GM12878 (cell line): ENCODE measurements around the gene SYTL2. TPM values are rescaled to one million over a fixed set of nuclear protein-coding genes. Genes with fewer than 3 reads are reported as not detected.

ENCODE experiments used
- CEBPZ ChIP-seq: fragments of 150-350 bp; IDR thresholded peaks from 2 replicates; pipeline ENCODE4 v1.6.1; 2016; ENCODE audit warnings: low read depth, low read length
- GATAD2B ChIP-seq: fragments of 450-650 bp; conservative IDR thresholded peaks from 2 replicates; pipeline ENCODE4 v1.6.1; 2017; ENCODE audit warnings: low read depth, mild to moderate bottlenecking, moderate library complexity
- KDM1A ChIP-seq: fragments of 200-600 bp; sonication (generic); IDR thresholded peaks from 2 replicates; pipeline ENCODE4 v1.6.1; 2016; ENCODE audit warnings: borderline replicate concordance
- MXI1 ChIP-seq: fragments of 150-350 bp; IDR thresholded peaks from 2 replicates; pipeline ENCODE4 v1.6.1; 2011; ENCODE audit warnings: low read depth, mild to moderate bottlenecking, inconsistent platforms, low read length, improper control_type of control experiment
- NFIC ChIP-seq: IDR thresholded peaks from 2 replicates; pipeline ENCODE4 v1.6.1; 2012; ENCODE audit warnings: low read depth, mild to moderate bottlenecking, inconsistent platforms, low read length, moderate library complexity
- NR2C1 ChIP-seq: fragments of 450-650 bp; IDR thresholded peaks from 2 replicates; pipeline ENCODE4 v1.6.1; 2017; ENCODE audit warnings: antibody characterized with exemption, mild to moderate bottlenecking, moderate library complexity
- NR2F1 ChIP-seq: fragments of 450-650 bp; conservative IDR thresholded peaks from 2 replicates; pipeline ENCODE4 v1.6.1; 2017; ENCODE audit warnings: mild to moderate bottlenecking
- PKNOX1 ChIP-seq: fragments of 450-650 bp; IDR thresholded peaks from 2 replicates; pipeline ENCODE4 v1.6.1; 2016; ENCODE audit warnings: mild to moderate bottlenecking
- POLR2AphosphoS2 ChIP-seq: IDR thresholded peaks from 2 replicates; pipeline ENCODE4 v1.6.1; 2011; ENCODE audit warnings: low read depth, mild to moderate bottlenecking, low read length, improper control_type of control experiment, moderate library complexity
- RELA ChIP-seq: fragments of 450-650 bp; IDR thresholded peaks from 2 replicates; pipeline ENCODE4 v1.8.0; 2014; ENCODE audit warnings: borderline replicate concordance; ENCODE audit not compliant: partially characterized antibody
- SIN3A ChIP-seq: IDR thresholded peaks from 2 replicates; pipeline ENCODE4 v1.6.1; 2012; ENCODE audit warnings: low read depth, low read length, improper control_type of control experiment
- SMAD5 ChIP-seq: IDR thresholded peaks from 2 replicates; pipeline ENCODE4 v1.6.1; 2016; ENCODE audit warnings: antibody characterized with exemption, low read depth
- STAT1 ChIP-seq: fragments of 450-650 bp; conservative IDR thresholded peaks from 2 replicates; pipeline ENCODE4 v1.6.1; 2014; ENCODE audit warnings: antibody characterized with exemption, mild to moderate bottlenecking
- ZNF207 ChIP-seq: fragments of 450-650 bp; IDR thresholded peaks from 2 replicates; pipeline ENCODE4 v1.6.1; 2014; ENCODE audit warnings: antibody characterized with exemption, mild to moderate bottlenecking, borderline replicate concordance
- ZZZ3 ChIP-seq: IDR thresholded peaks from 2 replicates; pipeline ENCODE4 v1.6.1; 2011; ENCODE audit warnings: low read depth; ENCODE audit not compliant: control insufficient read depth, insufficient read length
- polyA plus RNA-seq, 11 experiments: library from polyadenylated mRNA; depleted of rRNA in 4 of 11; unstranded in 6 of 11; stranded (reverse) in 5 of 11; fragments of >200 nt; fragmentation: Nextera tagmentation in 4 of 11; fragmentation: Illumina TruSeq in 1 of 11; extraction: Ambion mirVana in 4 of 11; extraction: Trizol in 1 of 11; gene quantifications; 1 replicate in 1 of 11; 2 replicates in 10 of 11; pipeline versions ENCODE4 v1.2.1 to v1.2.3, GENCODE V29; 2011 to 2016; ENCODE audit warnings: inconsistent platforms in 2 of 11, missing spikeins in 2 of 11, low read depth in 1 of 11
- total RNA-seq, 4 experiments: library from RNA; depleted of rRNA in 3 of 4; stranded (reverse); fragments of >200 nt in 3 of 4; fragmentation: Illumina TruSeq in 1 of 4; extraction: Trizol in 1 of 4; gene quantifications; 2 replicates each; pipeline versions ENCODE4 v1.2.1 to v1.2.3, GENCODE V29; 2013 to 2021
- TF ChIP-seq, protein P1 (sequence below): fragments of 450-650 bp; conservative IDR thresholded peaks from 2 replicates; pipeline ENCODE4 v1.6.1; 2017; ENCODE audit warnings: mild to moderate bottlenecking, moderate library complexity
- TF ChIP-seq, protein P2 (sequence below): fragments of 450-650 bp; IDR thresholded peaks from 2 replicates; pipeline ENCODE4 v1.6.1; 2016; ENCODE audit warnings: mild to moderate bottlenecking, moderate library complexity, borderline replicate concordance

The SYTL2 gene
- total and polyA plus RNA-seq, 10 of the 15 experiments (the other 5 are each of a cell fraction or from before 2014, with no cell fraction given) = 0.02 to 1.4 (median 0.31) TPM; not detected in 2

DNA sequence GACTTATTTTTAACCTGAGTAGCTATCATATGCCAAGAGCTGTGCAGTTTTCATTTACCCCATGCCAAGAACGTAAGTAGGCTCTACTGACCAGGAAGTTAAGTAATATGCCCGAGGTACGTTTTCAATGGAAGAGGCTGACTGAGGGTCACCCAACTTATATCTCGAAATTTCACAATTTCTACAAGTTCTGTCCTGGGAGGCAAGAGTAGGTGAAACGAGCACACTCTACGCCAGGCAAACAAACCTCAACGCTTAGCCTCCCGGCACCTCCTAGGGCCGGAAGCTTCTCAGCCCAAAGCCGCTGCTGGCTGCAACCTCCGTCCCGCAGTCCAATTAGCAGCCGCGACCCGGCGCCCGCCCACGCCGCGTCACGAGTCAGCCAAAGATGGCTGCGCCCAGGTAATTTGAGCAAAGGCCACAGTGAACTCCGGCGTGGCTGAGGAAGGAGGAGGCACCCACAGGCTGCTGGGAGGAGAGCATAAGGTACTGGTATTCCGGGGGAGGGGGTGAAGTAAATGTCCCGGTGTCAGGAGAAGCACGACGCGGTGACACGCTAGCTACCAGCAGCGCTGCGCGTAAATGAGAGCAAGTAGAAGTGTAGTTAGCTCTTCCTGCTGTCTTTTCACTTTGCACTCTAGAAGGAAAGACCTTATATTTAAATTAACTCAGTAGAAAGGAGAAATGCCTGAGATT lies 163.2 kb downstream of the SYTL2 start, which contains the start of gene TMEM126A (continued):
- TF ChIP-seq SMAD5 (peak; percentile 89; the same call in 1 of the 2 replicates), NR2F1 (peak; percentile 51; the same call in 1 of the 2 replicates), NR2C1 (peak; percentile 81), PKNOX1 (peak; percentile 13; the same call in 1 of the 2 replicates), ZZZ3 (no peak), CEBPZ (no peak), MXI1 (peak; percentile 91), GATAD2B (peak; percentile 27; the same call in 1 of the 2 replicates), SIN3A (peak; percentile 88; the same call in 1 of the 2 replicates), KDM1A (no peak), STAT1 (no peak), ZNF207 (peak; percentile 54; the same call in 1 of the 2 replicates), NFIC (peak; percentile 38; the same call in 1 of the 2 replicates), POLR2AphosphoS2 (peak; percentile 60; the same call in 1 of the 2 replicates), RELA (peak; percentile 34)
- TF ChIP-seq, protein P1, sequence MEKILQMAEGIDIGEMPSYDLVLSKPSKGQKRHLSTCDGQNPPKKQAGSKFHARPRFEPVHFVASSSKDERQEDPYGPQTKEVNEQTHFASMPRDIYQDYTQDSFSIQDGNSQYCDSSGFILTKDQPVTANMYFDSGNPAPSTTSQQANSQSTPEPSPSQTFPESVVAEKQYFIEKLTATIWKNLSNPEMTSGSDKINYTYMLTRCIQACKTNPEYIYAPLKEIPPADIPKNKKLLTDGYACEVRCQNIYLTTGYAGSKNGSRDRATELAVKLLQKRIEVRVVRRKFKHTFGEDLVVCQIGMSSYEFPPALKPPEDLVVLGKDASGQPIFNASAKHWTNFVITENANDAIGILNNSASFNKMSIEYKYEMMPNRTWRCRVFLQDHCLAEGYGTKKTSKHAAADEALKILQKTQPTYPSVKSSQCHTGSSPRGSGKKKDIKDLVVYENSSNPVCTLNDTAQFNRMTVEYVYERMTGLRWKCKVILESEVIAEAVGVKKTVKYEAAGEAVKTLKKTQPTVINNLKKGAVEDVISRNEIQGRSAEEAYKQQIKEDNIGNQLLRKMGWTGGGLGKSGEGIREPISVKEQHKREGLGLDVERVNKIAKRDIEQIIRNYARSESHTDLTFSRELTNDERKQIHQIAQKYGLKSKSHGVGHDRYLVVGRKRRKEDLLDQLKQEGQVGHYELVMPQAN = peak; percentile 74
- TF ChIP-seq, protein P2, sequence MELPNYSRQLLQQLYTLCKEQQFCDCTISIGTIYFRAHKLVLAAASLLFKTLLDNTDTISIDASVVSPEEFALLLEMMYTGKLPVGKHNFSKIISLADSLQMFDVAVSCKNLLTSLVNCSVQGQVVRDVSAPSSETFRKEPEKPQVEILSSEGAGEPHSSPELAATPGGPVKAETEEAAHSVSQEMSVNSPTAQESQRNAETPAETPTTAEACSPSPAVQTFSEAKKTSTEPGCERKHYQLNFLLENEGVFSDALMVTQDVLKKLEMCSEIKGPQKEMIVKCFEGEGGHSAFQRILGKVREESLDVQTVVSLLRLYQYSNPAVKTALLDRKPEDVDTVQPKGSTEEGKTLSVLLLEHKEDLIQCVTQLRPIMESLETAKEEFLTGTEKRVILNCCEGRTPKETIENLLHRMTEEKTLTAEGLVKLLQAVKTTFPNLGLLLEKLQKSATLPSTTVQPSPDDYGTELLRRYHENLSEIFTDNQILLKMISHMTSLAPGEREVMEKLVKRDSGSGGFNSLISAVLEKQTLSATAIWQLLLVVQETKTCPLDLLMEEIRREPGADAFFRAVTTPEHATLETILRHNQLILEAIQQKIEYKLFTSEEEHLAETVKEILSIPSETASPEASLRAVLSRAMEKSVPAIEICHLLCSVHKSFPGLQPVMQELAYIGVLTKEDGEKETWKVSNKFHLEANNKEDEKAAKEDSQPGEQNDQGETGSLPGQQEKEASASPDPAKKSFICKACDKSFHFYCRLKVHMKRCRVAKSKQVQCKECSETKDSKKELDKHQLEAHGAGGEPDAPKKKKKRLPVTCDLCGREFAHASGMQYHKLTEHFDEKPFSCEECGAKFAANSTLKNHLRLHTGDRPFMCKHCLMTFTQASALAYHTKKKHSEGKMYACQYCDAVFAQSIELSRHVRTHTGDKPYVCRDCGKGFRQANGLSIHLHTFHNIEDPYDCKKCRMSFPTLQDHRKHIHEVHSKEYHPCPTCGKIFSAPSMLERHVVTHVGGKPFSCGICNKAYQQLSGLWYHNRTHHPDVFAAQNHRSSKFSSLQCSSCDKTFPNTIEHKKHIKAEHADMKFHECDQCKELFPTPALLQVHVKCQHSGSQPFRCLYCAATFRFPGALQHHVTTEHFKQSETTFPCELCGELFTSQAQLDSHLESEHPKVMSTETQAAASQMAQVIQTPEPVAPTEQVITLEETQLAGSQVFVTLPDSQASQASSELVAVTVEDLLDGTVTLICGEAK = peak; percentile 71; the same call in 1 of the 2 replicates
